ENCODE measurements around the gene NOBOX. TPM values are rescaled to one million over a fixed set of nuclear protein-coding genes. Genes with fewer than 3 reads are reported as not detected.

Gene NOBOX
- total and polyA plus RNA-seq, 2 donors from 2014 or later: not detected

DNA sequence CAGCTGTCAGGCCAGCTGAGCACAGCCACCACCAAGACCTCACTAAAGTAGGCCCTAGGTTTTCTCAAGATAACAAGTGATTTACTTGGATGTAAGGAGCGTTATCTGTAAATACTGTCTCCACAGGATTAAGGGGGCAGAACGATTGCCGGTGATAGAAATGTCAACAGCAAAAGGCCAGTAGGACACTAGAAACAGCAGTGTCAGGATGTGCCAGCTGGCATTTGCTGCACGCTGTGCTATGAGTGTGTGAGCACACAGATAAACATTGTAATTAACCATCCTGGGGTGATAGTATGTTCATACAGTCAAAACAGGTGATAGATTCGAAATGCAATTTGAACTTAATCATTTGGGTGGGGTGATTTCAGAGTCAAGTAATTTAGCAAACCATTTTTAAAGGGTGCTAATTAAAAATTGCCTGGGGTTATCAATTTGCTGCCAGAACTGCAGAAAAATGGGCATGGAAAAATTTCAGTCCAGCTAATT, 36.3 kb upstream of the NOBOX start:
- Histone ChIP-seq H3K9me3 (ENCODE audit: control insufficient read depth in 2 of 3, insufficient read depth in 1 of 3, low read length in 3 of 3) (no peaks in the 10 kb centered on the region), H3K4me1 (ENCODE audit: control insufficient read depth in 2 of 3, insufficient read depth in 2 of 3, low read depth in 1 of 3, low read length in 3 of 3) (no peaks in the 10 kb centered on the region), H3K36me3 (ENCODE audit: control insufficient read depth in 2 of 3, insufficient read depth in 3 of 3, low read length in 3 of 3) (no peaks in the 10 kb centered on the region), H3K27me3 (ENCODE audit: control insufficient read depth, insufficient read depth, low read length) (no peaks in the 10 kb centered on the region), H3K4me3 (ENCODE audit: low read length in 3 of 3) (no peak overlapping the region), H3K27ac (ENCODE audit: low read depth in 2 of 2, low read length in 2 of 2) (no peak overlapping the region), H3K9ac (ENCODE audit: low read length in 3 of 3) (no peak overlapping the region)
- TF ChIP-seq CTCF (IDR thresholded peaks at IDR 0.05; ENCODE audit: borderline replicate concordance, extremely low read depth, insufficient read depth): no peak
- DNase-seq: no peak
- no peak for FAIRE-seq
- intact Hi-C loops (cut with DNase I): no loop called here

DNA sequence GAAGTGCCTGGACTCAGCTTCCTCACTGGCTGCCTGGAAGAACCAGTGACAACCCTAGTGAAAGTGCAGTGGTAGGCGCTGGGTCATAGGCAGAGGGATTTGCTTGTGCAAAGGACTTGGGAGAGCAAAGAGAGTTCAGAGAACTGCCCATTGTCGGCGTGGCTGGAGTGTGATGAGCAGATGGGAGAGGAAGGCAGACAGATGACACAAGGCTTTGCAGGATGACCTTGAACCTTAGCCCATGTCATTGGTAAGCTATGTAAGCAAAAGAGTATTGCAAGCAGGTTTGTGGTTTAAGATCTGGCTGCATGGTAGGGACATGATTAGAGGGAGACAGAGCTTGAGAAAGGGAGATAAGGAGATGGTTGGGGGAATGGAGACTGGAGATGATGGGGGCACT, 35.3 kb upstream of the NOBOX start:
- H3K9me3 ChIP-seq (ENCODE audit: control insufficient read depth in 2 of 3, insufficient read depth in 1 of 3, low read length in 3 of 3): no peaks in the 10 kb centered on the region
- no peaks in the 10 kb centered on the region for H3K4me1 ChIP-seq (ENCODE audit: control insufficient read depth in 2 of 3, insufficient read depth in 2 of 3, low read depth in 1 of 3, low read length in 3 of 3)
- intact Hi-C loops (cut with DNase I): no loop called here
- no peaks in the 10 kb centered on the region for H3K36me3 ChIP-seq (ENCODE audit: control insufficient read depth in 2 of 3, insufficient read depth in 3 of 3, low read length in 3 of 3)
- H3K27me3 ChIP-seq (ENCODE audit: control insufficient read depth, insufficient read depth, low read length): no peaks in the 10 kb centered on the region
- H3K9ac ChIP-seq (ENCODE audit: low read length in 3 of 3): no peak overlapping the region
- DNase-seq (no peak), FAIRE-seq (no peak)
- no peak overlapping the region for H3K27ac ChIP-seq (ENCODE audit: low read depth in 2 of 2, low read length in 2 of 2)
- no peak for TF ChIP-seq CTCF (IDR thresholded peaks at IDR 0.05; ENCODE audit: borderline replicate concordance, extremely low read depth, insufficient read depth)
- no peak overlapping the region for H3K4me3 ChIP-seq (ENCODE audit: low read length in 3 of 3)

GRCh38 chr7:144437370-144438191, 34.1 kb upstream of the NOBOX start:
- H3K27me3 ChIP-seq (ENCODE audit: control insufficient read depth, insufficient read depth, low read length): no peaks in the 10 kb centered on the region
- peak; percentile 61 for TF ChIP-seq CTCF (IDR thresholded peaks at IDR 0.05; ENCODE audit: borderline replicate concordance, extremely low read depth, insufficient read depth)
- DNase-seq (peak in 4 of 5 donors; percentile 68 to 87 (median 83)), FAIRE-seq (peak; percentile 79)
- no peaks in the 10 kb centered on the region for H3K4me1 ChIP-seq (ENCODE audit: control insufficient read depth in 2 of 3, insufficient read depth in 2 of 3, low read depth in 1 of 3, low read length in 3 of 3)
- H3K9me3 ChIP-seq (ENCODE audit: control insufficient read depth in 2 of 3, insufficient read depth in 1 of 3, low read length in 3 of 3): no peaks in the 10 kb centered on the region
- no peak overlapping the region for H3K9ac ChIP-seq (ENCODE audit: low read length in 3 of 3)
- intact Hi-C loops (cut with DNase I): no loop called here
- no peak overlapping the region for H3K27ac ChIP-seq (ENCODE audit: low read depth in 2 of 2, low read length in 2 of 2)
- no peaks in the 10 kb centered on the region for H3K36me3 ChIP-seq (ENCODE audit: control insufficient read depth in 2 of 3, insufficient read depth in 3 of 3, low read length in 3 of 3)
- no peak overlapping the region for H3K4me3 ChIP-seq (ENCODE audit: low read length in 3 of 3)
